Mesendoderm (in vitro differentiated cells): ENCODE measurements around the gene ROM1.

Experiments used
- DNase-seq: peaks from one replicate; pipeline ENCODE4 v3.0.0; 2013
- H2AK5ac ChIP-seq: 2 replicates; pipeline ENCODE4 v1.6.1; 2013; ENCODE audit warnings: low read length, inconsistent platforms
- H2BK120ac ChIP-seq: 2 replicates; pipeline ENCODE4 v1.6.1; 2013; ENCODE audit warnings: low read depth, mild to moderate bottlenecking, low read length, moderate library complexity, mixed read lengths
- H2BK15ac ChIP-seq: replicated peaks from 2 replicates; pipeline ENCODE4 v1.6.1; 2013; ENCODE audit warnings: low read depth, mild to moderate bottlenecking, moderate library complexity
- H2BK5ac ChIP-seq: 2 replicates; pipeline ENCODE4 v1.6.1; 2013; ENCODE audit warnings: low read length, inconsistent platforms
- H3K18ac ChIP-seq: 2 replicates; pipeline ENCODE4 v1.6.1; 2013; ENCODE audit warnings: mild to moderate bottlenecking, low read length, mixed read lengths
- H3K23ac ChIP-seq: one replicate; pipeline ENCODE4 v1.6.1; 2013; ENCODE audit warnings: low read length
- H3K27ac ChIP-seq: 2 replicates; pipeline ENCODE4 v1.5.1; 2013; ENCODE audit warnings: low read depth, mild to moderate bottlenecking, inconsistent platforms, low read length, moderate library complexity
- H3K27me3 ChIP-seq: 2 replicates; pipeline ENCODE4 v1.6.1; 2013; ENCODE audit warnings: low read length, control low read depth, mild to moderate bottlenecking, inconsistent platforms; ENCODE audit not compliant: insufficient read depth, poor library complexity
- H3K36me3 ChIP-seq: 2 replicates; pipeline ENCODE4 v1.6.1; 2013; ENCODE audit warnings: low read length, inconsistent platforms; ENCODE audit not compliant: control insufficient read depth, insufficient read depth
- H3K4ac ChIP-seq: one replicate; pipeline ENCODE4 v1.6.1; 2013; ENCODE audit warnings: low read depth, mild to moderate bottlenecking, low read length, moderate library complexity
- H3K4me1 ChIP-seq: 2 replicates; pipeline ENCODE4 v1.6.1; 2013; ENCODE audit warnings: low read depth, low read length, inconsistent platforms; ENCODE audit not compliant: control insufficient read depth
- H3K4me2 ChIP-seq: 2 replicates; pipeline ENCODE4 v1.6.1; 2013; ENCODE audit warnings: low read length
- H3K4me3 ChIP-seq: 2 replicates; pipeline ENCODE4 v1.5.1; 2013; ENCODE audit warnings: mild to moderate bottlenecking, low read length
- H3K56ac ChIP-seq: one replicate; pipeline ENCODE4 v1.6.1; 2013; ENCODE audit warnings: low read length
- H3K79me1 ChIP-seq: 2 replicates; pipeline ENCODE4 v1.6.1; 2013; ENCODE audit warnings: low read length, inconsistent platforms
- H3K79me2 ChIP-seq: 2 replicates; pipeline ENCODE4 v1.6.1; 2013; ENCODE audit warnings: mild to moderate bottlenecking, low read length; ENCODE audit not compliant: control insufficient read depth, insufficient read depth
- H3K9ac ChIP-seq: 2 replicates; pipeline ENCODE4 v1.6.1; 2013; ENCODE audit warnings: low read length, inconsistent platforms
- H4K5ac ChIP-seq: one replicate; pipeline ENCODE4 v1.6.1; 2013; ENCODE audit warnings: low read length
- H4K8ac ChIP-seq: one replicate; pipeline ENCODE4 v1.6.1; 2013; ENCODE audit warnings: low read depth, mild to moderate bottlenecking, control low read depth, low read length, moderate library complexity
- WGBS: extraction: QIAGEN DNeasy Blood & Tissue Kit; methylation state at CpG from one replicate; pipeline ENCODE4 v1.1.7; 2013; ENCODE audit warnings: low lambda C conversion rate, missing lambda C conversion rate; ENCODE audit not compliant: insufficient coverage; ENCODE audit errors: extremely low coverage; 5-methylcytosine and 5-hydroxymethylcytosine counted together

ROM1 gene

DNA sequence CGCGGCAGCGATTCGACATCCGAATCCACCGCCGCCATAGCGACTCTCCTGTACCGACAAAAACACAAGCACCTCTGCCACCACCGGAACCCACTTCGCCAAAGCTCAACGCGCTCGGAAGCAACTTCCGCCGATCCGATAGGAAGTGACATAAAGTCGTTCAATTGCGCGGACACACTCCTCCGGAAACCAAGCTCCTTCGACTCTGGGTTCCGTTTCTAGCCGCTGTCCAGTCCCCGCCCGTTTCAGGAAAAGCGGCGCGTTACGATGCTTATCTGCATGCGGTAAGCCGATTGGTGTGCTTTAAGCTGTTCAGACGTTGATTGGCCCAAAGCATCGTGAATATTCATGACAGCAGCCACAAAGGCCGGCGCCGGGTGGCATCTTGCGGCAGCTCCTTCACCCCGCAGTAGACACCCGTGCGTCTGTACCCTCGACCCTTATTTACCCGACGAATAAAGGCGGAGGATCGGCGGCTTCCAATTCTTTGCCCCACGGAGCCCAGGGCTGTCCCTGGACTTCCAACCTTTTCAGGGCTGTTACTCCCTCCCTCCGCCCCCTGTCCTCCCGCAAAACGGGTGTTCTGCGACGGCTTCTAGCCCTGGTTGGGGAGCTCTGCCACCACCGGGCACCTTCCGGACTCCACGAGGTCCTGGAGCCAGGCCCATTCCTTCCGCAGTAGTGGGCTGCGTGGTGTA lies 21.5 kb upstream of the ROM1 start, which contains the start of gene TUT1:
TUT1 (minus strand) TSS at position 76 of the 698 bp plus-strand sequence; CDS start at position 38, 38 bp downstream.
- Histone ChIP-seq H3K4me3 (peak within 1 kb of the TSS; percentile 97), H2BK15ac (no peak within 1 kb of the TSS), H3K27ac (peak within 1 kb of the TSS; percentile 82), H3K27me3 (no peaks in the 10 kb centered on the region), H3K56ac (peak within 1 kb of the TSS; percentile 96), H4K5ac (peak within 1 kb of the TSS; percentile 75), H4K8ac (no peak within 1 kb of the TSS), H2BK120ac (no peak within 1 kb of the TSS), H2BK5ac (peak within 1 kb of the TSS; percentile 45), H3K4me2 (peak within 1 kb of the TSS; percentile 86), H3K23ac (peak within 1 kb of the TSS; percentile 76), H3K79me2 (peaks cover 5% of the 10 kb centered on the region), H3K4me1 (peaks cover 2% of the 10 kb centered on the region), H3K4ac (peak within 1 kb of the TSS; percentile 92), H3K9ac (peak within 1 kb of the TSS; percentile 95), H3K79me1 (peaks cover 5% of the 10 kb centered on the region), H3K18ac (peak within 1 kb of the TSS; percentile 44), H3K36me3 (peaks cover 19% of the 10 kb centered on the region), H2AK5ac (peak within 1 kb of the TSS; percentile 14)
- peak; percentile 100 for DNase-seq
- no CpG with 5 or more reads among the region's 58 CpGs for WGBS

DNA sequence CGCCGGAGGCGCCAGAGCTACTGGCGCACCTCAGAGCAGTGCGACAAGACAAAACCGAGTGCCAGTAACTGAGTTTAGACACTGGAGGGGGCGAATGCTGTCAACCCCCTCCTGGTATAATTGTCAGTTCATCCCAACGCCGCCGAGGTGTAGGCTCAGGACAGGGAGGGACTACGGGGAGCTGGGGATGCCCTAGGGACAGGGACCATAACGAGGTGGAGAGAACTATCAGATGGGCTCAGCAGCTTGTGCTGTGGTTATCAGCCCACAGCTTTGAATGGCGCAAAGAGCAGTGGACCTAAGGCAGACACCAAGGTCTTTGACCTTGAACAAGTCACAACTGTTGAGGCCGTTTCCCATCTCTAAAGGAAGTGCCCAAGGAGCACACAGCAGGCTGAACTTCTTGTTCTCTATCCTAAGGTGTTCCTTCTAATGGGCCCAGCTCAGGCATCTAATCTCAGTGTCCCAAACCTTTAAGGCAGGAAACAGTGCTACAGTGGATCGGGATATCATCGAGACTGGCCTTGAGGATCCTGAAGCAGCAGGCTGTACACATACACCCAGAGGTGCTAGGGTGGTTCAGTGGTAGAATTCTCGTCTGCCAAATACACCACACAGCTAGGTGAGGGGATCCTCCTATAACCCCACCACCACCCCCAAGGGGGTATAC lies 20.8 kb upstream of the ROM1 start:
- Histone ChIP-seq H2BK5ac (no peak overlapping the region), H3K27ac (peak overlapping the region; percentile 34), H2BK120ac (no peak overlapping the region), H4K8ac (no peak overlapping the region), H3K79me2 (peaks cover 5% of the 10 kb centered on the region), H2AK5ac (peak overlapping the region; percentile 1), H2BK15ac (no peak overlapping the region), H3K18ac (no peak overlapping the region), H3K27me3 (no peaks in the 10 kb centered on the region), H4K5ac (no peak overlapping the region), H3K79me1 (peaks cover 7% of the 10 kb centered on the region), H3K56ac (peak overlapping the region; percentile 92), H3K4me1 (peaks cover 2% of the 10 kb centered on the region), H3K4me2 (peak overlapping the region; percentile 82), H3K4me3 (peak overlapping the region; percentile 36), H3K4ac (no peak overlapping the region), H3K9ac (peak overlapping the region; percentile 84), H3K23ac (peak overlapping the region; percentile 76), H3K36me3 (peaks cover 22% of the 10 kb centered on the region)
- WGBS = no CpG with 5 or more reads among the region's 17 CpGs
- no peak for DNase-seq

DNA sequence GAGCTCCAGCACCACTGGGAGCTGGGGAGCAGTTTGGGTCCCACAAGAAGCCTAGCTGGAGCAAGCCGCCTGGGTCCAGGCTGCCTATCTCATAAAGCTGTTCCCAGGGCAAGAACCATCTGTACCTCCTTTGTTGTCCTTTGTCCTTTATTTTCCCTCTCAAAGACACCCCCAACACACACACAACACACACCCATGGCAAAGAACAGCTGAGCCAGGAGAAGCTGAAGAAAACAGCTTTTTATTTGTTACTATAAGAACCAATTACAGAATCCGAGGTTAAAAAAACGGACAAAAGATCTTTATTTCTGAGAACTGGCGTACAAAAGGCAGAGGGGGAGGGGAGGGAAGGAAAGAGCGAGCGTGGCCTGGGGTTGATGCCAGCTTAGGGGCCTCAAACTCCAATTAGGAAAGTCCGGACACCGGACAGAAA lies 20.1 kb upstream of the ROM1 start:
- Histone ChIP-seq H3K79me2 (peaks cover 6% of the 10 kb centered on the region), H3K27ac (no peak overlapping the region), H2AK5ac (no peak overlapping the region), H3K4me1 (peaks cover 2% of the 10 kb centered on the region), H2BK15ac (no peak overlapping the region), H4K5ac (no peak overlapping the region), H2BK5ac (no peak overlapping the region), H3K27me3 (no peaks in the 10 kb centered on the region), H2BK120ac (no peak overlapping the region), H3K36me3 (peaks cover 28% of the 10 kb centered on the region), H3K18ac (no peak overlapping the region), H3K56ac (no peak overlapping the region), H3K9ac (no peak overlapping the region), H3K79me1 (peaks cover 15% of the 10 kb centered on the region), H3K4me3 (no peak overlapping the region), H4K8ac (no peak overlapping the region), H3K4me2 (no peak overlapping the region), H3K4ac (no peak overlapping the region), H3K23ac (no peak overlapping the region)
- no peak for DNase-seq
- no CpG with 5 or more reads among the region's 8 CpGs for WGBS

DNA sequence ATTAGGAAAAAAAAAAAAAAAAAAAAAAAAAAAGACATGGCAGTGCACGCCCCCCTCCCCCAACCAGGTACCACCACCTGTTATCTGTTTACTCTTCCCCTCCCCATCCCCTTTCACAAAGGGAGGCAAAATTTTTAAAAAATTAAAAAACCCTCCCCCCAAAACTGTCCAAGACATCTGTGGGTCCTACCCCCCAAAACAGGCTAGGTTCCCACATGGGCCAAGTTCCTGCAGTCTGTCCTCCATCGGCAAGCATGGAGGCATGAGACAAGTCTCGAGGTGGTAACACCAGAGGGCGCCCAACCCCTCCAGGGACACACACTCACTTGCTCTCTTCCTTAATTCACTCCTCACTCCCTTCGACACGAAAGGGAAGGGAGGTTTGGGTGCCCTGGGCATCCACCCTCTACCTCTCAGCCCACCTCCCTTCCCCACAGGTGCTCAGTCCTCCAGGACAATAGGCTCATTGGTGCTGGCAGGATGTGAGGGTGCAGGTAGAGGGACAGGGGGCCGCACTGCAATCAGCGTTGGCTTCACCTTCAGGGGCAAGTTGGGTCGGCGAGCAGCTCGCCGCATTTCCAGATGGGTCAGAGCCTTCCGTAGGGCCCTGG lies 19.5 kb upstream of the ROM1 start:
- Histone ChIP-seq H3K23ac (no peak overlapping the region), H3K4me3 (no peak overlapping the region), H3K4me1 (peaks cover 2% of the 10 kb centered on the region), H3K4me2 (no peak overlapping the region), H2AK5ac (no peak overlapping the region), H3K79me1 (peaks cover 20% of the 10 kb centered on the region), H3K9ac (no peak overlapping the region), H3K36me3 (peaks cover 32% of the 10 kb centered on the region), H3K56ac (peak overlapping the region; percentile 29), H3K4ac (no peak overlapping the region), H3K79me2 (peaks cover 10% of the 10 kb centered on the region), H3K27ac (no peak overlapping the region), H2BK5ac (no peak overlapping the region), H4K8ac (no peak overlapping the region), H4K5ac (no peak overlapping the region), H2BK120ac (no peak overlapping the region), H3K27me3 (no peaks in the 10 kb centered on the region), H2BK15ac (no peak overlapping the region), H3K18ac (no peak overlapping the region)
- no CpG with 5 or more reads among the region's 13 CpGs for WGBS
- DNase-seq = peak; percentile 90

DNA sequence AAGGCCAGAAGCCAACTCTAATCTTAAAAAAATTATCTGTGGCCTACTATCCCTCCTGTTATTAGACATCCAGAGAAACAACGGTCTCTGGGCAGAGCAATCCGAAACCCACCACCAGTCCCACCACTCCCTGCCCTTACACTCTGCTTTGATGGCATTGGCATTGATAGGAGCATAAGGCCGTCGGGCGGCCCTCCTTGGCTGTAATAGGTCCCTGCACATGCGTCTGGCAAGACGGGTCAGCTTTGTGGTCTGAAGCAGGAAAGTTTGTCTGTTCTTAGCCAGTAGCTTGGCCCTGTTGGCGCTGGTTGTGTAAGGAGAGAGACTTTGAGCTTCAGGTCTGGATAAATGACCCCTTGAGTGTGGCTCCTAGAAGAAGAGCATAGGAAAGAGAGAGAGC lies 17.9 kb upstream of the ROM1 start:
- whole genome bisulfite sequencing = no CpG with 5 or more reads among the region's 8 CpGs
- H3K27ac ChIP-seq = no peak overlapping the region
- peaks cover 18% of the 10 kb centered on the region for H3K79me2 ChIP-seq
- H2AK5ac ChIP-seq = no peak overlapping the region
- no peak overlapping the region for H3K4ac ChIP-seq
- no peak overlapping the region for H3K23ac ChIP-seq
- H3K27me3 ChIP-seq = no peaks in the 10 kb centered on the region
- H3K4me1 ChIP-seq = peaks cover 4% of the 10 kb centered on the region
- H3K4me2 ChIP-seq = no peak overlapping the region
- no peak overlapping the region for H2BK120ac ChIP-seq
- no peak overlapping the region for H3K4me3 ChIP-seq
- H4K8ac ChIP-seq = no peak overlapping the region
- peaks cover 23% of the 10 kb centered on the region for H3K79me1 ChIP-seq
- H4K5ac ChIP-seq = no peak overlapping the region
- H3K56ac ChIP-seq = no peak overlapping the region
- no peak overlapping the region for H2BK15ac ChIP-seq
- peaks cover 32% of the 10 kb centered on the region for H3K36me3 ChIP-seq
- no peak overlapping the region for H3K9ac ChIP-seq
- no peak overlapping the region for H3K18ac ChIP-seq
- no peak for DNase-seq
- H2BK5ac ChIP-seq = no peak overlapping the region
